ENCODE results near the gene PNMA6E.
"Not testable (repeated sequence)": the region's sequence is repeated elsewhere in the genome, so short reads cannot be mapped to it uniquely, and the experiment has no call there.

PNMA6E gene

GRCh38 chrX:153408221-153408721 is 7.1 kb upstream of the PNMA6E start:
- H3K27ac ChIP-seq, result no peak overlapping the region
- TF ChIP-seq, protein P1, sequence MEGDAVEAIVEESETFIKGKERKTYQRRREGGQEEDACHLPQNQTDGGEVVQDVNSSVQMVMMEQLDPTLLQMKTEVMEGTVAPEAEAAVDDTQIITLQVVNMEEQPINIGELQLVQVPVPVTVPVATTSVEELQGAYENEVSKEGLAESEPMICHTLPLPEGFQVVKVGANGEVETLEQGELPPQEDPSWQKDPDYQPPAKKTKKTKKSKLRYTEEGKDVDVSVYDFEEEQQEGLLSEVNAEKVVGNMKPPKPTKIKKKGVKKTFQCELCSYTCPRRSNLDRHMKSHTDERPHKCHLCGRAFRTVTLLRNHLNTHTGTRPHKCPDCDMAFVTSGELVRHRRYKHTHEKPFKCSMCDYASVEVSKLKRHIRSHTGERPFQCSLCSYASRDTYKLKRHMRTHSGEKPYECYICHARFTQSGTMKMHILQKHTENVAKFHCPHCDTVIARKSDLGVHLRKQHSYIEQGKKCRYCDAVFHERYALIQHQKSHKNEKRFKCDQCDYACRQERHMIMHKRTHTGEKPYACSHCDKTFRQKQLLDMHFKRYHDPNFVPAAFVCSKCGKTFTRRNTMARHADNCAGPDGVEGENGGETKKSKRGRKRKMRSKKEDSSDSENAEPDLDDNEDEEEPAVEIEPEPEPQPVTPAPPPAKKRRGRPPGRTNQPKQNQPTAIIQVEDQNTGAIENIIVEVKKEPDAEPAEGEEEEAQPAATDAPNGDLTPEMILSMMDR (IDR thresholded peaks at IDR 0.05), result no peak
- no peak for TF ChIP-seq ZFX (IDR thresholded peaks at IDR 0.05; ENCODE audit: borderline replicate concordance)

GRCh38 chrX:153407736-153408135 is 6.6 kb upstream of the PNMA6E start:
- TF ChIP-seq, protein P1 (IDR thresholded peaks at IDR 0.05), result no peak
- TF ChIP-seq ZFX (IDR thresholded peaks at IDR 0.05; ENCODE audit: borderline replicate concordance), result no peak
- H3K27ac ChIP-seq, result no peak overlapping the region

DNA sequence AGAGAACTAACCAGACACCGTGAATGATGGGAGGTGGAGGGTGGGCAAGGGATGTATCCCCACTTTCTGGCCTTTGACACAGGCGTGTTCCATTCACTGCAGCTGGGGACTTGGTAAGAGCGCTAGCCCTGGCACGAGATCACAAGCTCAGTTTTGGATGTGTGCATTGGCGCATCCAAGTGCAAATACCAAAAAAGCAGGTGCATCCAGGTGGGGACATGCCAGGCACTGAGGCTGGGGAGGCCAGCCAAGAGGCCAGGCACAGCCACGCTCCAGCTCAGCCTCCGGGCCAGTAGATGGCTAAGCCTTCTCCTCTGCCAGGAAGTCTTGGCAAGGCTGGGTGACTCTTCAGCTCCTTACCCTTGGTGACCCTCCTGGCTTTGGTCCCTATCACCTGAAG is 5.8 kb upstream of the PNMA6E start:
- no peak overlapping the region for H3K27ac ChIP-seq
- TF ChIP-seq, protein P1 (IDR thresholded peaks at IDR 0.05), result no peak
- TF ChIP-seq ZFX (IDR thresholded peaks at IDR 0.05; ENCODE audit: borderline replicate concordance), result no peak

GRCh38 chrX:153406011-153406410 is 4.9 kb upstream of the PNMA6E start:
- TF ChIP-seq ZFX (IDR thresholded peaks at IDR 0.05; ENCODE audit: borderline replicate concordance), result no peak
- TF ChIP-seq, protein P1 (IDR thresholded peaks at IDR 0.05), result no peak
- H3K27ac ChIP-seq, result no peak overlapping the region

GRCh38 chrX:153405426-153405825 is 4.3 kb upstream of the PNMA6E start:
- H3K27ac ChIP-seq, result no peak overlapping the region
- TF ChIP-seq, protein P1 (IDR thresholded peaks at IDR 0.05), result no peak
- TF ChIP-seq ZFX (IDR thresholded peaks at IDR 0.05; ENCODE audit: borderline replicate concordance), result no peak

- not testable (repeated sequence) for H3K27ac ChIP-seq
Observed at GRCh38 chrX:153404333-153404732, 3.2 kb upstream of the PNMA6E start.

DNA sequence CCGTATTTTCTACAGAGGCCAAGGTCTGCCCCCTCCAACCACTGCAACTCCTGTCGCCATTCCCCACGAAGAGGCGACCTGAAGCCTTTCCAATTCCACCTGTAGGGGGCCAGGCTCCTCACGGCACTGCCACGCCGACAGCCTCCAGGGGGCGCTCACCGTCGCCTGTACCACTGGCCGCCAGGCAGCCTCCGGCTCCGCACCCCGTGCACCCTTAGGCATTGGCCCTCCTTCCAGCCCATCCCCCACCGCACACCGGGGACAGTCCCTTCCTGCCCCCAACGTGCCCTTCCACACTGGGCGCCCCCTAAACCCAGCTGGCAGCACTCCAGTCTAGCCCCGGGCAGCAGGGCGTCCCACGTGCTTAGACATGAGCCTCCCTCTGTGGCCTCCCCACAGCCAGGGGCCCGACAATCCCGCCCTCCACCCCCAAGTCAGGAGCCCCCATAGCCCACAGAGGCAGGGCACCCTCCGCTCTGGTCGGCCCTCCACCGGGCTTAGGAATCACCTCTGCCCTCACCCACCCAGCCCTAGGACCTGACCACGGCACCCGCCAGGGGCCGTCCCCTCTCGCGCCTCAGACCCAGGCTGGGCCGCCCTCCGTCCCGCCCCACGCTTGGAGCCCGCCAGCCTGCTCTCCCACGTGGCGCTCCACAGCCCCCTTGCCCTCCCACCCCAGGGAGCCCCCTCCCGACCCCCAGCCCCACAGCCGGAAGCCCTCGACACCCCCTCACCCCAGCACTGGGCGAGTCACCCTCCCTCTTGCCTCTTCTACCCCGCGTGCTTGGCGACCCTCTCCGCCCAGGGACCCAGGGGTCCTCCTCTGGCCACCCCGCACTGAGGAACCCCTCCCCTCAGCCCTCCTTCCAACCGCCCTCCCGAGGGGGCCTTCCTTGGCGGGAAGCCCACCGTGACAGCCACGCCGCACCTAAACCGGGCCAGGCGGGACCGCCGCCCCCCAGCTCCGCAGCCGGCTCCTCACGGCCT is 711 bp downstream of the PNMA6E start:
- H3K27ac ChIP-seq, result no peak overlapping the region
- TF ChIP-seq, protein P1 (IDR thresholded peaks at IDR 0.05), result peak; percentile 91
- no peak for TF ChIP-seq ZFX (IDR thresholded peaks at IDR 0.05; ENCODE audit: borderline replicate concordance)

All from 22Rv1 (cell line).